Esophagus muscularis mucosa (tissue), 4 donors: ENCODE measurements around the gene DTNBP1.

Experiments used
- EP300 ChIP-seq: sonication (generic); formaldehyde crosslinking; IDR thresholded peaks from one replicate; pipeline ENCODE4 v1.6.1; 2017; ENCODE audit warnings: antibody characterized with exemption
- POLR2A ChIP-seq: fragments of 450-650 bp; IDR thresholded peaks from one replicate; pipeline ENCODE4 v1.6.1; 2017; ENCODE audit warnings: antibody characterized with exemption, moderate library complexity, mild to moderate bottlenecking, low read depth
- POLR2AphosphoS5 ChIP-seq, 2 donors: sonication (generic); formaldehyde crosslinking; IDR thresholded peaks; one replicate each; pipeline ENCODE4 v1.6.1; 2017; ENCODE audit warnings: antibody characterized with exemption in 2 of 2
- TF ChIP-seq, protein P1 (sequence below), 3 experiments: fragments of 200-600 bp in 2 of 3; fragments of 450-650 bp in 1 of 3; sonication (generic) in 2 of 3; IDR thresholded peaks; one replicate each; pipeline ENCODE4 v1.5.1; 2017 to 2019; ENCODE audit warnings: antibody characterized with exemption in 3 of 3, mild to moderate bottlenecking in 2 of 3, moderate library complexity in 1 of 3

- TF ChIP-seq, protein P1, sequence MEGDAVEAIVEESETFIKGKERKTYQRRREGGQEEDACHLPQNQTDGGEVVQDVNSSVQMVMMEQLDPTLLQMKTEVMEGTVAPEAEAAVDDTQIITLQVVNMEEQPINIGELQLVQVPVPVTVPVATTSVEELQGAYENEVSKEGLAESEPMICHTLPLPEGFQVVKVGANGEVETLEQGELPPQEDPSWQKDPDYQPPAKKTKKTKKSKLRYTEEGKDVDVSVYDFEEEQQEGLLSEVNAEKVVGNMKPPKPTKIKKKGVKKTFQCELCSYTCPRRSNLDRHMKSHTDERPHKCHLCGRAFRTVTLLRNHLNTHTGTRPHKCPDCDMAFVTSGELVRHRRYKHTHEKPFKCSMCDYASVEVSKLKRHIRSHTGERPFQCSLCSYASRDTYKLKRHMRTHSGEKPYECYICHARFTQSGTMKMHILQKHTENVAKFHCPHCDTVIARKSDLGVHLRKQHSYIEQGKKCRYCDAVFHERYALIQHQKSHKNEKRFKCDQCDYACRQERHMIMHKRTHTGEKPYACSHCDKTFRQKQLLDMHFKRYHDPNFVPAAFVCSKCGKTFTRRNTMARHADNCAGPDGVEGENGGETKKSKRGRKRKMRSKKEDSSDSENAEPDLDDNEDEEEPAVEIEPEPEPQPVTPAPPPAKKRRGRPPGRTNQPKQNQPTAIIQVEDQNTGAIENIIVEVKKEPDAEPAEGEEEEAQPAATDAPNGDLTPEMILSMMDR (IDR thresholded peaks at IDR 0.05) = no peak
- no peak for TF ChIP-seq POLR2A
- no peak for TF ChIP-seq EP300
- TF ChIP-seq POLR2AphosphoS5 (IDR thresholded peaks at IDR 0.05) = no peak
Observed at GRCh38 chr6:15586503-15586902, 76.3 kb downstream of the DTNBP1 start.
